BJ (cell line): ENCODE measurements around the gene OR8H2. TPM values are rescaled to one million over a fixed set of nuclear protein-coding genes. Genes with fewer than 3 reads are reported as not detected.
"Not testable (repeated sequence)": the region's sequence is repeated elsewhere in the genome, so short reads cannot be mapped to it uniquely, and the experiment has no call there.

Source experiments
- CTCF ChIA-PET: fragments of 350-600 bp; formaldehyde crosslinking; extraction: SDS; loops from one replicate; lab custom pipeline; 2021; ENCODE audit warnings: antibody characterized with exemption, inconsistent platforms; lab: Yijun Ruan, JAX
- POLR2A ChIA-PET: fragments of 300-600 bp; sonication (Branson Sonifier 250); formaldehyde crosslinking; extraction: SDS; loops from one replicate; lab custom pipeline; 2021; ENCODE audit warnings: antibody characterized with exemption; lab: Charles Lee
- DNase-seq: peaks from one replicate; pipeline ENCODE4 v3.0.0-alpha.2; 2011; ENCODE audit warnings: low read depth
- H3K27me3 ChIP-seq: 2 replicates; pipeline ENCODE4 v1.6.0; 2011; ENCODE audit warnings: low read length; ENCODE audit not compliant: control insufficient read depth, insufficient read depth
- H3K36me3 ChIP-seq: 2 replicates; pipeline ENCODE4 v1.5.1; 2011; ENCODE audit warnings: low read length; ENCODE audit not compliant: control insufficient read depth, insufficient read depth
- H3K4me3 ChIP-seq: 2 replicates; pipeline ENCODE4 v1.5.1; 2011; ENCODE audit warnings: low read depth, mild to moderate bottlenecking, control low read depth, low read length
- CTCF ChIP-seq: IDR thresholded peaks from 2 replicates; pipeline ENCODE4 v1.5.1; 2011; ENCODE audit warnings: low read depth, mild to moderate bottlenecking, control low read depth, inconsistent platforms, low read length, moderate library complexity; ENCODE audit not compliant: insufficient read depth
- polyA minus RNA-seq: library from RNA; depleted of rRNA, polyadenylated mRNA; stranded (reverse); fragments of >200 nt; gene quantifications from 2 replicates; pipeline ENCODE4 v1.2.3, GENCODE V29; 2011; rRNA and poly(A)+ RNA removed
- polyA plus RNA-seq: library from polyadenylated mRNA; depleted of rRNA; stranded (reverse); fragments of >200 nt; gene quantifications from 2 replicates; pipeline ENCODE4 v1.2.3, GENCODE V29; 2011; rRNA removed

The OR8H2 gene
- polyA plus RNA-seq (not detected in 2 replicates), polyA minus RNA-seq (not detected in 2 replicates)

- H3K27me3 ChIP-seq = no peaks in the 10 kb centered on the region
- ChIA-PET POLR2A (no interaction called here), CTCF (no interaction called here)
- no peak within 1 kb of the TSS for H3K4me3 ChIP-seq
- H3K36me3 ChIP-seq = no peaks in the 10 kb centered on the region
- DNase-seq = no peak
- no peak for TF ChIP-seq CTCF
Observed at GRCh38 chr11:56103210-56103737, at the start of gene OR8H2. Gene OR8H2, plus strand, starts transcription at chr11:56103687. Its CDS starts 1,356 bp downstream, at chr11:56105043.

GRCh38 chr11:56056366-56056765, 47.1 kb upstream of the OR8H2 start:
- CTCF ChIA-PET, H3K27me3 ChIP-seq, DNase-seq, H3K4me3 ChIP-seq, POLR2A ChIA-PET, H3K36me3 ChIP-seq: not testable (repeated sequence)

- H3K27me3 ChIP-seq, DNase-seq, POLR2A ChIA-PET, H3K4me3 ChIP-seq, H3K36me3 ChIP-seq, CTCF ChIA-PET: not testable (repeated sequence)
Observed at GRCh38 chr11:56057661-56058237, 45.7 kb upstream of the OR8H2 start.

GRCh38 chr11:56058260-56058780, 45.2 kb upstream of the OR8H2 start:
- POLR2A ChIA-PET, H3K4me3 ChIP-seq, CTCF ChIA-PET, DNase-seq, H3K27me3 ChIP-seq, H3K36me3 ChIP-seq: not testable (repeated sequence)

- ChIA-PET POLR2A (no interaction called here), CTCF (no interaction called here)
- Histone ChIP-seq H3K4me3 (no peak overlapping the region), H3K27me3 (no peaks in the 10 kb centered on the region), H3K36me3 (no peaks in the 10 kb centered on the region)
- TF ChIP-seq CTCF = no peak
- DNase-seq = no peak
Observed at GRCh38 chr11:56066980-56067379, 36.5 kb upstream of the OR8H2 start.

- TF ChIP-seq CTCF = no peak
- ChIA-PET POLR2A (no interaction called here), CTCF (no interaction called here)
Observed at GRCh38 chr11:56089697-56090096, 13.8 kb upstream of the OR8H2 start.

More at GRCh38 chr11:56089697-56090096, 13.8 kb upstream of the OR8H2 start:
- DNase-seq = no peak
- Histone ChIP-seq H3K4me3 (no peak overlapping the region), H3K36me3 (no peaks in the 10 kb centered on the region), H3K27me3 (no peaks in the 10 kb centered on the region)
